ENCODE results near the gene CDCP1. TPM values are rescaled to one million over a fixed set of nuclear protein-coding genes. Genes with fewer than 3 reads are reported as not detected.
A peak's percentile ranks its signal among the peaks of the same experiment; 100 is the strongest.

Gene CDCP1, protein sequence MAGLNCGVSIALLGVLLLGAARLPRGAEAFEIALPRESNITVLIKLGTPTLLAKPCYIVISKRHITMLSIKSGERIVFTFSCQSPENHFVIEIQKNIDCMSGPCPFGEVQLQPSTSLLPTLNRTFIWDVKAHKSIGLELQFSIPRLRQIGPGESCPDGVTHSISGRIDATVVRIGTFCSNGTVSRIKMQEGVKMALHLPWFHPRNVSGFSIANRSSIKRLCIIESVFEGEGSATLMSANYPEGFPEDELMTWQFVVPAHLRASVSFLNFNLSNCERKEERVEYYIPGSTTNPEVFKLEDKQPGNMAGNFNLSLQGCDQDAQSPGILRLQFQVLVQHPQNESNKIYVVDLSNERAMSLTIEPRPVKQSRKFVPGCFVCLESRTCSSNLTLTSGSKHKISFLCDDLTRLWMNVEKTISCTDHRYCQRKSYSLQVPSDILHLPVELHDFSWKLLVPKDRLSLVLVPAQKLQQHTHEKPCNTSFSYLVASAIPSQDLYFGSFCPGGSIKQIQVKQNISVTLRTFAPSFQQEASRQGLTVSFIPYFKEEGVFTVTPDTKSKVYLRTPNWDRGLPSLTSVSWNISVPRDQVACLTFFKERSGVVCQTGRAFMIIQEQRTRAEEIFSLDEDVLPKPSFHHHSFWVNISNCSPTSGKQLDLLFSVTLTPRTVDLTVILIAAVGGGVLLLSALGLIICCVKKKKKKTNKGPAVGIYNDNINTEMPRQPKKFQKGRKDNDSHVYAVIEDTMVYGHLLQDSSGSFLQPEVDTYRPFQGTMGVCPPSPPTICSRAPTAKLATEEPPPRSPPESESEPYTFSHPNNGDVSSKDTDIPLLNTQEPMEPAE
- 0.25 TPM for total RNA-seq
- long read RNA-seq, result 0 reads

DNA sequence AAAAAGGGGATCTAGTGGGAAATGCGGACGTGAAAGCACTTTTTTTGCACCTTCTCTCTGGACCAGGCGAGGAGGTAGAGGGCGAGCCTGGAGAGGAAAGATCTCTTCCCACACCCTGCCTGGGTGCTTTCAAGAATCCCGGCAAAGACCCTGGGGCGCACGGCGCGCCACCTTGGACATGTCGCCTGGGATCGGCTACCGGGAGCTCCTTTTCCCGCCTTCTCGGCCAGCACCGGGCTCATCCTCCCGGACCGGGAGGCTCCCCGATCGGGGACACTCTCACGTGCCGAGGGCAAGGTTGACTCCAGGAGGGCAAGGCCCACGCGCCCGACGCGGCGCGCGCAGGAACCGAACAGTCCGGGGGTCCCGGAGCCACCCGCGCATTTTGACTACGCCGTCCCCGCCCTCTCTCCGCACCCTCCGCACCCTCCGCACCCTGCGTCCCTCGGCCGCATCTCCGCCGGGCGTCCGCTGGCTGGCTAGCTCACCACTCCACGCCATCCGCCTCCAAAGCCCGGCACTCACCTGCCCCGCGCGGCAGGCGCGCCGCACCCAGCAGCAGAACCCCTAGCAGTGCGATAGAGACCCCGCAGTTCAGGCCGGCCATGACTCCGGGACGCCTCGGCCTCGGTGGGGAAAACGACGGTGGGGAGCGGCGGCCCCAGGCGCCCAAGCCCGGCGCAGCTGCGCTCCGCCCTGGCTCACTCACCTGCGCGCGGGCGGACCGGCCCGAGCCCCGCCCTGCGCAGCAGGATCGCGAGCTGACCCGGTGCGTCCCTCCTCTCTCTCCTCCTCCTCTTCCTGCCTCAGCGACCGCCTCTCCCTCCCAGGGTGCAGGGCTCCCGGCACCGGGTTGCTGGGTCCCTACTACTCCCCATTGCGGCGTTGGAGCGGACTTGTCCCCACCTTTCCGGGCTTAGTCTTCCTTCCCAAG lies at the start of gene CDCP1:
CDCP1 (minus strand) TSS at position 698 of the 934 bp plus-strand sequence; CDS start at position 607, 91 bp downstream.
- intact Hi-C loops (cut with micrococcal nuclease), result no loop called here
- Histone ChIP-seq H3K27me3 (ENCODE audit: low read depth) (peaks cover 74% of the 10 kb centered on the region), H3K4me1 (peaks cover 13% of the 10 kb centered on the region), H3K4me3 (peak within 1 kb of the TSS; percentile 61), H3K27ac (replicated peaks) (no peak within 1 kb of the TSS), H3K36me3 (no peaks in the 10 kb centered on the region), H3K9me3 (replicated peaks) (peaks cover 9% of the 10 kb centered on the region)
- no peak for DNase-seq
- TF ChIP-seq, protein P1, sequence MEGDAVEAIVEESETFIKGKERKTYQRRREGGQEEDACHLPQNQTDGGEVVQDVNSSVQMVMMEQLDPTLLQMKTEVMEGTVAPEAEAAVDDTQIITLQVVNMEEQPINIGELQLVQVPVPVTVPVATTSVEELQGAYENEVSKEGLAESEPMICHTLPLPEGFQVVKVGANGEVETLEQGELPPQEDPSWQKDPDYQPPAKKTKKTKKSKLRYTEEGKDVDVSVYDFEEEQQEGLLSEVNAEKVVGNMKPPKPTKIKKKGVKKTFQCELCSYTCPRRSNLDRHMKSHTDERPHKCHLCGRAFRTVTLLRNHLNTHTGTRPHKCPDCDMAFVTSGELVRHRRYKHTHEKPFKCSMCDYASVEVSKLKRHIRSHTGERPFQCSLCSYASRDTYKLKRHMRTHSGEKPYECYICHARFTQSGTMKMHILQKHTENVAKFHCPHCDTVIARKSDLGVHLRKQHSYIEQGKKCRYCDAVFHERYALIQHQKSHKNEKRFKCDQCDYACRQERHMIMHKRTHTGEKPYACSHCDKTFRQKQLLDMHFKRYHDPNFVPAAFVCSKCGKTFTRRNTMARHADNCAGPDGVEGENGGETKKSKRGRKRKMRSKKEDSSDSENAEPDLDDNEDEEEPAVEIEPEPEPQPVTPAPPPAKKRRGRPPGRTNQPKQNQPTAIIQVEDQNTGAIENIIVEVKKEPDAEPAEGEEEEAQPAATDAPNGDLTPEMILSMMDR (IDR thresholded peaks at IDR 0.05; ENCODE audit: borderline replicate concordance), result no peak

DNA sequence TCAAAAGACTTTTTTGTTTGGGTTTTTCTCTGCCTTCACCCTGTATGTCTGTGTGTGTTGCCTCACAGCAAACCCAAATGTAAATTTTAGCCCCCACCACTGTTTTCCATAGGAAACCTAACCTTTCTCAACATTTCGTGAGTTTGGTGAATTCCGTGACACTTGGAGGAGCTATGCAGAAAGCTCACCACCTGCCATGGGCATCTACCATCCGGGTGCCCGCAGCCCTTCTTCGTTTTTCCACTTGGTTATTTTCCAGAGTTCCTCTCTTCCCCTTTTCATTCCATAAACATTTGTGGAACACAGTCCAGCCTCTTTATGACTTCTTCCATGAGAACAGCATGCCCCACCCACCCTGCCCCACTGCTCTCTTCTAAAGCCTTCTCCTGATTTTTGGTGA lies 48.6 kb upstream of the CDCP1 start:
- Histone ChIP-seq H3K36me3 (no peaks in the 10 kb centered on the region), H3K4me1 (no peaks in the 10 kb centered on the region), H3K4me3 (no peak overlapping the region), H3K27ac (replicated peaks) (no peak overlapping the region), H3K9me3 (replicated peaks) (no peaks in the 10 kb centered on the region), H3K27me3 (ENCODE audit: low read depth) (peaks cover 53% of the 10 kb centered on the region)
- TF ChIP-seq, protein P1 (IDR thresholded peaks at IDR 0.05; ENCODE audit: borderline replicate concordance), result no peak
- intact Hi-C loops (cut with micrococcal nuclease), result no loop called here
- DNase-seq, result no peak

DNA sequence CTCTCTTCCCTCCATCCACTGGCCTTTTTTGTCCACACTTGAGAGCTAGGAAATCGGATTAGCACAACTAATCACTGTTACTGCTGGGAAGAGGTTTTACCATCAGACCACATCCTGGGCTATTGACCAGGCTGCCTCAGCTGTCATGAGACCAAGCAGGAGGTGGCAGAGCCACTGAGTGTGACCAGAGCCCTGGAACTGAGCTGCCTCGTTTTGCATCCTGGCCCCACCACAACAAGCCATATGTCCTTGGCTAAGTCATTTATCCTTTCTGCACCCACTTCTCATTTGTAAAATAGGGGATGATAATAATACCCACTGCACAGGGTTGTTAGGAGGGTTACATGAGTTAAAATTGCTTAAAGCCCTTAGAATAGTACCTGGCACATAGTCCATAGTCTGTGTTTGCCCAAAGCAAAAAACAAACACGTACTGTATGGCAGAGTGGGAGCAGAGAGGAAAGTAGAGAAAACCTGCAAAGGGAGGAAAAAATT lies 45.8 kb upstream of the CDCP1 start:
- peaks cover 33% of the 10 kb centered on the region for H3K27me3 ChIP-seq (ENCODE audit: low read depth)
- TF ChIP-seq, protein P1 (IDR thresholded peaks at IDR 0.05; ENCODE audit: borderline replicate concordance), result no peak

DNA sequence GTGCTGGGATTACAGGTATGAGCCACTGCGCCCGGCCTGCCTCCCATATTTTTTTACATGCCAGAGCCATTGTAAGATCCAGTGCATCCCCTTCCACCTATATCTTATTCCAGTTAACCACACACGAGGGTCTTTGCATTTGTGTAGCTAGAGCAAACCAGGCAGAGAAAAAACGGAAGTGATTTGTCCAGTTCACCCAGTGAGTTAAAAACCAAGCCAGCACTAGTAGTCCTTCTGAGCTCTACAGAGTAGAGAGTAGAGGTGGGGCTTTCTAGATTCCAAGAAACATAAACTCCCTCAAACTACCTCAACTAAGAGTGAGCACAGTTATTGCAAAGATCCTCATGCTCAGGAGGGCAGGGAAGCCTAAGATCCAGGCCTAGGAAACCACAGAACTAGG lies 45.2 kb upstream of the CDCP1 start:
- intact Hi-C loops (cut with micrococcal nuclease), result no loop called here
- Histone ChIP-seq H3K9me3 (replicated peaks) (no peaks in the 10 kb centered on the region), H3K27ac (replicated peaks) (no peak overlapping the region), H3K27me3 (ENCODE audit: low read depth) (peaks cover 30% of the 10 kb centered on the region), H3K36me3 (no peaks in the 10 kb centered on the region), H3K4me1 (no peaks in the 10 kb centered on the region), H3K4me3 (no peak overlapping the region)
- TF ChIP-seq, protein P1 (IDR thresholded peaks at IDR 0.05; ENCODE audit: borderline replicate concordance), result no peak
- DNase-seq, result no peak

More for the DNA sequence above, 45.8 kb upstream of the CDCP1 start:
- DNase-seq, result no peak
- no peak overlapping the region for H3K4me3 ChIP-seq
- H3K9me3 ChIP-seq (replicated peaks), result no peaks in the 10 kb centered on the region
- intact Hi-C loops (cut with micrococcal nuclease), result no loop called here
- no peaks in the 10 kb centered on the region for H3K36me3 ChIP-seq
- no peak overlapping the region for H3K27ac ChIP-seq (replicated peaks)
- no peaks in the 10 kb centered on the region for H3K4me1 ChIP-seq

All from left ventricle myocardium inferior (tissue), 1 donor.